Activated T-cell treated with anti-CD3 and anti-CD28 coated beads, Interleukin-2, amount 50 U/mL, for 4 hours (primary cell): ENCODE results near the gene SLC25A21. TPM values are rescaled to one million over a fixed set of nuclear protein-coding genes. Genes with fewer than 3 reads are reported as not detected.
"Not testable (repeated sequence)": the region's sequence is repeated elsewhere in the genome, so short reads cannot be mapped to it uniquely, and the experiment has no call there.

Experiments
- ATAC-seq, 2 donors: fragments of 200-7000 bp; cut with Tn5 transposase; one replicate each; pipeline ENCODE4 v1.10.0; 2021
- DNase-seq: peaks from one replicate; pipeline ENCODE4 v3.0.0-alpha.2; 2020
- H3K27me3 Mint-ChIP-seq: one replicate; pipeline ENCODE4 v1.8.0; 2021; ENCODE audit warnings: low read depth, mixed read lengths
- H3K36me3 Mint-ChIP-seq: one replicate; pipeline ENCODE4 v1.8.0; 2022; ENCODE audit warnings: mixed read lengths; ENCODE audit not compliant: insufficient read depth
- H3K4me1 Mint-ChIP-seq: one replicate; pipeline ENCODE4 v1.8.0; 2021; ENCODE audit warnings: low read depth, mixed read lengths
- H3K4me3 Mint-ChIP-seq: one replicate; pipeline ENCODE4 v1.8.0; 2021; ENCODE audit warnings: mild to moderate bottlenecking, moderate library complexity, mixed read lengths
- H3K9me3 Mint-ChIP-seq: one replicate; pipeline ENCODE4 v1.8.0; 2021; ENCODE audit warnings: mixed read lengths
- total RNA-seq, 3 donors: library from RNA; stranded (reverse); gene quantifications; one replicate each; pipeline ENCODE4 v1.2.1, GENCODE V29; 2021

SLC25A21 gene
- total RNA-seq, 3 donors from 2014 or later, result not detected

GRCh38 chr14:37170993-37171392 is 1.4 kb downstream of the SLC25A21 start:
- peaks cover 16% of the 10 kb centered on the region for H3K27me3 Mint-ChIP-seq
- H3K4me1 Mint-ChIP-seq, result no peaks in the 10 kb centered on the region
- DNase-seq (no peak), ATAC-seq (no peak)
- H3K4me3 Mint-ChIP-seq, result no peak overlapping the region
- H3K9me3 Mint-ChIP-seq, result peaks cover 2% of the 10 kb centered on the region
- no peaks in the 10 kb centered on the region for H3K36me3 Mint-ChIP-seq

DNA sequence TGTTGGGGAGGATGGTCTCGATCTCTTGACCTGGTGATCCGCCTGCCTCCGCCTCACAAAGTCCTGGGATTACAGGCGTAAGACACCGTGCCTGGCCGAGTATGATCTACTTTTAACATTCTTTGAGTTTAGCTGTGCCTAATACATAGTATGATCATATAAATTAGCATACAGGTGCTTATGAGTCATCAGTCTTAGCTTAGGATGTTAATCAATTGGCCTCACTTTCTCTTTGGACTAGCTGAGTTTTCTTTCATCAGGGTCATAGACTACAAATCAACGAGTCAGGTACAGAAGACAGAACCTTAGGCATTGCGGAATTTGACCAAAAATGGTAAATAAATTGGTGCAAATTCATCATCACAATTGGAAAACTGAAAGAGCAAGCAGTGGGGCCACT is 2.2 kb downstream of the SLC25A21 start:
- H3K4me1 Mint-ChIP-seq, result no peaks in the 10 kb centered on the region
- DNase-seq (no peak), ATAC-seq (no peak)
- no peaks in the 10 kb centered on the region for H3K36me3 Mint-ChIP-seq
- peaks cover 2% of the 10 kb centered on the region for H3K9me3 Mint-ChIP-seq
- H3K4me3 Mint-ChIP-seq, result no peak overlapping the region
- H3K27me3 Mint-ChIP-seq, result peaks cover 16% of the 10 kb centered on the region

GRCh38 chr14:37168721-37169120 is 3.7 kb downstream of the SLC25A21 start:
- H3K36me3 Mint-ChIP-seq, result no peaks in the 10 kb centered on the region
- no peaks in the 10 kb centered on the region for H3K4me1 Mint-ChIP-seq
- H3K4me3 Mint-ChIP-seq, result no peak overlapping the region
- peaks cover 2% of the 10 kb centered on the region for H3K9me3 Mint-ChIP-seq
- no peak for DNase-seq
- peaks cover 12% of the 10 kb centered on the region for H3K27me3 Mint-ChIP-seq
- ATAC-seq, result no peak

DNA sequence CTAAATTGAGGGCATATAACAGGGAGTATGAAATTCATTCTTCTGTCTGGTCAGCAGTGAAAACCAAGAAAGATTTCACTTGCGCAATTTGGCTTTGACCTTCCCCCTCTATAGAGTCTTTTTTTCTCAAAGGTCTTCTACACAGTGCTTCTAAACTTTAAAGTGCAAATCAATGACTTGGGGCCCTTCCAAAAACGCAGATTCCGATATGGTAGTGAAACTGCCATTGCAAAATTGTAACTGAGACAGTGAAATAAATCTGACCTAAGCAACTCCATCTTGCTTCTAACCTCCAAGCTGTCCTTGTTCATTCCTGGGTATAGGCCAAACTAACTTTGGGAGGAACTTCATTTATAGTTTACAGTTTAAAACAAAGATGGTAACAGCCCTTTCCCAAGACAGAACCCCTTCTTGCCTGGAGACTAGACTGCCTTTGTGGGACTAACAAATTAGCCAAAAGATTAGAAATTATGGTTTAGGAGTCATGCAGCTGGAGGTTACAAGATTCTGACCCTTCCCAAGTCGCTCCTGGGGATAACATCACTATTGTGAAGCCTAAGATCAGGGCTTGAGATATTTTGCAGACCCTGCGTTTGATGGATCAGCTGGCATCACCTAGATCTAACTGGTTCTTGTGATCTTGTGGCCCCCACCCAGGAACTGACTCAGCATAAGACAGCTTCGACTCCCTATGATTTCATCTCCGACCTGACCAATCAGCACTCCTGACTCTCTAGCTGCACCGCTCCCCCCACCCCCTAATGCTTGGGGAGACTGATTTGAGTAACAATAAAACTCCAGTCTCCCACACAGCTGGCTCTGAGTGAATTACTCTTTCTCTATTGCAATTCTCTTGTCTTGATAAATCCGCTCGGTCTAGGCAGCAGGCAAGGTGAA is 5.0 kb downstream of the SLC25A21 start:
- Mint-ChIP-seq H3K36me3 (no peaks in the 10 kb centered on the region), H3K4me3 (no peak overlapping the region), H3K9me3 (peaks cover 2% of the 10 kb centered on the region), H3K27me3 (peaks cover 10% of the 10 kb centered on the region), H3K4me1 (no peaks in the 10 kb centered on the region)
- no peak for DNase-seq
- ATAC-seq, result no peak

GRCh38 chr14:37165794-37166193 is 6.6 kb downstream of the SLC25A21 start:
- H3K36me3 Mint-ChIP-seq, result no peaks in the 10 kb centered on the region
- no peak for DNase-seq
- no peak overlapping the region for H3K4me3 Mint-ChIP-seq
- ATAC-seq, result no peak
- H3K4me1 Mint-ChIP-seq, result no peaks in the 10 kb centered on the region
- peaks cover 8% of the 10 kb centered on the region for H3K9me3 Mint-ChIP-seq
- H3K27me3 Mint-ChIP-seq, result peaks cover 2% of the 10 kb centered on the region

DNA sequence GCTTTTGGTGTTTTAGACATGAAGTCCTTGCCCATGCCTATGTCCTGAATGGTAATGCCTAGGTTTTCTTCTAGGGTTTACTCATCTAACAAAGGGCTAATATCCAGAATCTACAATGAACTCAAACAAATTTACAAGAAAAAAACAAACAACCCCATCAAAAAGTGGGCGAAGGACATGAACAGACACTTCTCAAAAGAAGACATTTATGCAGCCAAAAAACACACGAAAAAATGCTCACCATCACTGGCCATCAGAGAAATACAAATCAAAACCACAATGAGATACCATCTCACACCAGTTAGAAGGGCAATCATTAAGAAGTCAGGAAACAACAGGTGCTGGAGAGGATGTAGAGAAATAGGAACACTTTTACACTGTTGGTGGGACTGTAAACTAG is 10.1 kb downstream of the SLC25A21 start:
- not testable (repeated sequence) for ATAC-seq, H3K27me3 Mint-ChIP-seq, H3K4me3 Mint-ChIP-seq, H3K4me1 Mint-ChIP-seq, H3K36me3 Mint-ChIP-seq, DNase-seq
- peaks cover 12% of the 10 kb centered on the region for H3K9me3 Mint-ChIP-seq

DNA sequence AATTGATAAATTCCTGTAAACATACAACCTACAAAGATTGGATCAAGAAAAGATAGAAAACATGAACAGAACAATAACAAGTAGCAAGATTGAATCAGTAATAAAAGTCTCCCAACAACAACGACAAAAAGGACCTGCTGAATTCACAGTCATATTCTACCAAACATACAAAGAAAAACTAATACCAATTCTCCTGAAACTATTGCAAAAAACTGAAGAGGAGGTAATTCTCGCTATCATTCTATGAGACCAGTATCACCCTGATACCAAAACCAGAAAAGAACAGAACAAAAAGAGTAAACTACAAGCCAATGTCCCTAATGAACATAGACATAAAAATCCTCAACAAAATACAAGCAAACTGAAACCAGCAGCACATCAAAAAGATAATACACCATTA is 14.4 kb downstream of the SLC25A21 start:
- Mint-ChIP-seq H3K4me1 (no peaks in the 10 kb centered on the region), H3K36me3 (no peaks in the 10 kb centered on the region), H3K27me3 (no peaks in the 10 kb centered on the region), H3K9me3 (peaks cover 19% of the 10 kb centered on the region), H3K4me3 (no peak overlapping the region)
- ATAC-seq (no peak), DNase-seq (no peak)

DNA sequence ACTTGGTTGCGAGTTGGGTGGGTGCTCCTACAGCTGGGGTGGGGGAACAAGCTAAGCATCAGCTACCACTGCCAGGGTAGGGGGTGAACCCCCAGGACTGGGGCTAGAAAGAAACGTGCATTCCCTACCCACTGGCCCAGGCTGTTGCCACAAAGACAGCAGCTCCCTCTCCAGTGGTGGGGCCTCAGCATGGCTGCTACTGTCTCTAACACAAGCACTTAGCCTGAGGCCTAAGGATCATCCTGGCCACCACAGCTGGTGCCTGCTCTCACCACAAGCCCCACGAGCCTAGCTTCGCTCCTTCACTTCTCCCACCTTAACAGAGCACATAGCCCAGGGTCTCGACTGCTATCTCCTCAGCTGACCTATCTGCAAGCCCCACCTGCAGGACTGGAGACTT is 18.9 kb downstream of the SLC25A21 start:
- Mint-ChIP-seq H3K4me3 (no peak overlapping the region), H3K36me3 (no peaks in the 10 kb centered on the region), H3K4me1 (no peaks in the 10 kb centered on the region), H3K27me3 (no peaks in the 10 kb centered on the region), H3K9me3 (peaks cover 13% of the 10 kb centered on the region)
- DNase-seq (no peak), ATAC-seq (no peak)

DNA sequence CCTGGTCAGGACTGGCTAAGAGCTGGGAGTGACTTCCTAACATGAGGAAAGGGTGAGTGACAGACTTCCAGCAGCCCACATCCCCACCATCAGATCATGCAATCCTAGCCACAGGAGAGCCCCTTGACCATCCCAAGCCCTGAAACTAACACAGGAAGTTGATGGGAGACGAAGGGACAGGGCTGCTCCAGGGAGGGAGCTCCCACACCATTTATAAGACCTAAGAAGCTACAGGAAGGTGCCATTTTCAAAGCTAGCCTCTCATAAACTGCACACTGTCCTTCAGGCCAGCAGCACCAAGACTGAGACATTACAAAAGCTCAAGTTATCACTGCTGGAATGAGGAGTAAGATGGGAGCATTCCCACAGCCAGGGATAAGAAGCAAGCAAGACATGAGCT is 19.4 kb downstream of the SLC25A21 start:
- no peak for DNase-seq
- no peaks in the 10 kb centered on the region for H3K36me3 Mint-ChIP-seq
- no peak for ATAC-seq
- H3K27me3 Mint-ChIP-seq, result no peaks in the 10 kb centered on the region
- peaks cover 13% of the 10 kb centered on the region for H3K9me3 Mint-ChIP-seq
- H3K4me3 Mint-ChIP-seq, result no peak overlapping the region
- H3K4me1 Mint-ChIP-seq, result no peaks in the 10 kb centered on the region

DNA sequence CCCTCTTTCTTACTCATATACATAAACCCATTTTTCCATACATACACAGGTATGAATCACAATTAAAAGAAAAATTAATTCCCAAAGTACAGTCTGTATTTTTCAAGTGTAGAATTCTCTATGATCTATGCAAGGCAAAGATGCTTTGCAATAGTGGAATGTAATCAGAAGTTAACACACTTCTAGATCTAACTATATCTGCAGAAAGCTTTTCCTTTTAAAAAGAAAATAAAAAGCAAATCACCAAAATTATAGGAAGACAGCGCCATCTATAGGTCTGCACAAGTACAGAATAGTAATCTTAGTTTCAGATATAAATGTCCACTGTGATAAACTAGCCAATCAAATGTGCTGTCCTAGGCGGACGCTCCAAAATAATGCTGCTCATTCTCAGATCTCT is 22.0 kb downstream of the SLC25A21 start:
- Mint-ChIP-seq H3K27me3 (no peaks in the 10 kb centered on the region), H3K9me3 (peaks cover 13% of the 10 kb centered on the region), H3K4me3 (no peak overlapping the region), H3K36me3 (no peaks in the 10 kb centered on the region), H3K4me1 (no peaks in the 10 kb centered on the region)
- no peak for ATAC-seq
- no peak for DNase-seq

GRCh38 chr14:37147310-37147880 is 25.0 kb downstream of the SLC25A21 start:
- Mint-ChIP-seq H3K4me3 (no peak overlapping the region), H3K36me3 (no peaks in the 10 kb centered on the region), H3K4me1 (no peaks in the 10 kb centered on the region), H3K9me3 (no peaks in the 10 kb centered on the region), H3K27me3 (no peaks in the 10 kb centered on the region)
- ATAC-seq (no peak), DNase-seq (no peak)

DNA sequence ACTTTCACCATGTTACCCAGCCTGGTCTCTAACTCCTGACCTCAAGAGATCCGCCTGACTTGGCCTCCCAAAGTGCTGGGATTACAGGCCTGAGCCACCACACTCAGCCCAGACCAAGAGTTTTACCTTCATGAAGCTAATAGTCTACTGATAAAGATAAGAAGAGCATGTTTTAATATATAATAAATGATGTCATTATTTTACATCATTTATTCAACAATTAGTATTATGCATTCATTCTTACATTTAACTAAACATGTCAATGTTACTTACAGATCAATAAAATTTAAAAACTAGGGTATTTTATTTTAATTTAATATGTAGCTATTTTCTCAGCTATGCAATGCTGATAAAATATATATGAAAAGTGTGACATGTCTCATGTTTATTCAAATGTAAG is 26.0 kb downstream of the SLC25A21 start:
- H3K9me3 Mint-ChIP-seq, H3K4me3 Mint-ChIP-seq, DNase-seq, H3K4me1 Mint-ChIP-seq, ATAC-seq, H3K27me3 Mint-ChIP-seq, H3K36me3 Mint-ChIP-seq: not testable (repeated sequence)

GRCh38 chr14:37145395-37145794 is 27.0 kb downstream of the SLC25A21 start:
- ATAC-seq, result no peak

DNA sequence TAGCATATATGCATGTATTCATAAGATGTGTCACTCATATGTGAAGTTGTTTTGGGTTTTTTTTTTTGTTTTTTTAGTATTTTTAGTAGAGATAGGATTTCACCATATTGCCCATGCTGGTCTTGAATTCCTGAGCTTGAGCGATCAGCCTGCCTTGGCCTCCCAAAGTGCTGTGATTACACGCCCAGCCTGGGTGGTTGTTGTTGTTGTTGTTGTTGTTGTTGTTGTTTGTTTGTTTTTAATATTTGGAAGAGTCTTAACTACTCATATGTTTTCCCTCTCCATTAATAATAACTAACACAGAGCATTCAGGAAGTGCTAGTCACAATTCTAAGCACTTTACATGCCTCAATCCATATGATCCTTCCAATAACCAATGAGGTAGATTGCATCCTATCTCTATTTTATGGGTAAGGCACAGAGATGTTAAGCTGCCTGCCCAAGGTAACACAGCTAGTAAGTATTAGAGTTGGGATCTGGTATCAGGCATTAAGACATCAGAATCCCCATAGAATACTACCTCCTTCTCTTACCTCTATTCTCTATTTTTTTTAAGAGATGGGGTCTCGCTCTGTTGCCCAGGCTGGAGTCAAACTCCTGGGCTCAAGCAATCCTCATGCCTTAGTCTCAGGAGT is 27.6 kb downstream of the SLC25A21 start:
- H3K4me3 Mint-ChIP-seq, result no peak overlapping the region
- no peaks in the 10 kb centered on the region for H3K4me1 Mint-ChIP-seq
- DNase-seq (no peak), ATAC-seq (no peak)
- H3K27me3 Mint-ChIP-seq, result no peaks in the 10 kb centered on the region
- no peaks in the 10 kb centered on the region for H3K36me3 Mint-ChIP-seq
- H3K9me3 Mint-ChIP-seq, result no peaks in the 10 kb centered on the region

More at GRCh38 chr14:37145395-37145794, 27.0 kb downstream of the SLC25A21 start:
- no peaks in the 10 kb centered on the region for H3K36me3 Mint-ChIP-seq
- no peaks in the 10 kb centered on the region for H3K9me3 Mint-ChIP-seq
- H3K27me3 Mint-ChIP-seq, result no peaks in the 10 kb centered on the region
- no peak for DNase-seq
- no peaks in the 10 kb centered on the region for H3K4me1 Mint-ChIP-seq
- H3K4me3 Mint-ChIP-seq, result no peak overlapping the region

GRCh38 chr14:37143475-37143874 is 28.9 kb downstream of the SLC25A21 start:
- no peaks in the 10 kb centered on the region for H3K9me3 Mint-ChIP-seq
- DNase-seq (no peak), ATAC-seq (no peak)
- no peaks in the 10 kb centered on the region for H3K27me3 Mint-ChIP-seq
- H3K4me1 Mint-ChIP-seq, result no peaks in the 10 kb centered on the region
- no peaks in the 10 kb centered on the region for H3K36me3 Mint-ChIP-seq
- H3K4me3 Mint-ChIP-seq, result no peak overlapping the region
